Measurements from ENCODE around the gene STX16.

STX16 gene

GRCh38 chr20:58655328-58656107 lies 4.4 kb downstream of the STX16 start:
- DNase-seq (ENCODE audit: low read depth) = no peak

DNA sequence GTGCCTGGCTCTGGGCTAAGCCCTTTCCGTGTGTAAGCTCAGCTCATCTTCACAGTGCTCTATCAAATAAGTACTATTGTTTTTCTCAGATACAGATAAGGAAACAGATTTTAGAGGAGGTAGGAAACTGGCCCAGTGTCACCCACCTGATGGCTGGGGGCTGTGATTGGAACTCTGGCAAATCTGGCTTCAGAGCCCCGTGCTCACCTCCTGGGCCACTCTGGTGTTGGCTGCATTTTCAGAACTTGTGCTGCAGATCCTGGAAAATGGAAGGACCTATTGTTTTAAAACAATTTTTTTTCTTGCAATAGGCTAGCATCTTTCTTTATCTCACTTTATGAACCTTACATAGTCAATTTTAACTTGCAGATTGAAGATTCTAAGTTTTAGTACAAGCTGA lies 5.7 kb downstream of the STX16 start:
- DNase-seq (ENCODE audit: low read depth) = no peak

DNA sequence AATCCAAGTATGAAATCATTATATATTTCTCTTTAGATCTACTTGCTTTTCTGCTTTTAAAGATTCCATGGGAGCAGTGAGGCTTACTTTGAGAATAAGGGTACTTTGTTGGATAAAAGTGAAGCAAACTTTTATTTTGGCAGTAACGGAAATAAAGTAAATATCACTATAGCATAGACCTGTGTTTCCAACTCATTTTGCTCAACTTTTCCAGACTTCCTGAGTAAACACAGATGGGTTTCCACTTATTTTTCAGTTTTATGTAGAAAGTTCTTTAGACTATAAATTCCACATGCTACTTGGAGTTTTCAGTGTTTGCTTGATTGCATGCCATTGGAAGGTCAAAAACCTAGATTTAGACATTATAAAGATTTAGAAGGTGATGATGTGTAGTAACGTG lies 6.2 kb downstream of the STX16 start:
- DNase-seq (ENCODE audit: low read depth) = no peak

DNA sequence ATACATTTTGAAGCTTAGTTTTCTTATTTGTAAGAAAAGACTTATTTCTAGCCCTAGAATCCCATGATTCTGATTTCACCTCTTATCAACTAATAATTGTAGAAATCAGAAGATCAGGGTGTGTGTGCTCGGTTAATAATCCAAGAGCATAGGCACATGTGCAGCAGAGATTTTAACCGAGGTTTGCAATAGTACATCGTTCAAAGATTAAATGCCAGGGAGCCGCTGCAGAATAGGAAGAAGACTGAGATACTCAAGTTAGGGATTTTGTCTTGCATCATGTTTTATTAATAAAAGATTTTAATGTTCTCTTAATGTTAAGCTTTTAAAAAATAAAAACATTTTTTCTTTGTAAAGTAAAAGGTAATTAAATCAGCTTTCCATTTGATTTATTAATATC lies 6.9 kb downstream of the STX16 start:
- DNase-seq (ENCODE audit: low read depth) = no peak

DNA sequence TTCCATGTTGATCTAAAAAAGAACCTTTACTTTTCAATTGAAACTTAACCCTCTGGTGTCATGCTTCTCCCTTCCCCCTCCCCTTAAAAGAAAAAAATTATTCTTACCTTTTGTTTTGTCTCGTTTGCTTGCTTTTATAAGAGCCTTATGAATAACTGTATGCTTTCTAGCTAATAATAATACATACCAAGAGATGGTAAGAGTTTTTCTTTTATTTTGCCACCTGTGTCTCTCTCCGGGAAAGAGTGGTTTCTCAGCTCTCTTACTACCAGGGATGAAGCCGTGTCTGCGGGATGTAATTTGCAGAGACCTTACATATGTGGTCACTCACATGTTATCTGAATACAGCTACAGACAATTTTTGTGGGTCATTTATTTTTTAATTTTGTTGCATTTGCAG lies 7.7 kb downstream of the STX16 start:
- no peak for DNase-seq (ENCODE audit: low read depth)

DNA sequence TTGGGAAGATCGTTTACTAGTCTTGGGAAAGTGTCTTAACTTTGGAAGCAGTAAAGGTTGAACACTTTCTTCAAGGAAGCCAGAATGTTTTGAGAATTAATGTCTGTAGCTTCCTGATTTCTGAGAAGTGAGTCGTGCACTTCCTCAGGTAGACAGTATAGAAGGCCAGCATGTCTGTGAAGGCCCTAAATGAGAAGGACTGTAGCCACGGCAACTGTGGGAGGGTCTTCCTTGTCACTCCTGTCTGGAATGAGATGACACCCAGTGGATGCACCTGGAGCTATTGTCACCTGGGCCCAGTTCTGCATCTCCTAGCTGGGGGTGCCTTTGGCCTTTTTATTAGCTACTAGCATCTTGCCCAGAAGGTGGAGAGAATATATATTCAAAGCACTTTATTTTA lies 8.8 kb downstream of the STX16 start:
- DNase-seq (ENCODE audit: low read depth) = no peak

DNA sequence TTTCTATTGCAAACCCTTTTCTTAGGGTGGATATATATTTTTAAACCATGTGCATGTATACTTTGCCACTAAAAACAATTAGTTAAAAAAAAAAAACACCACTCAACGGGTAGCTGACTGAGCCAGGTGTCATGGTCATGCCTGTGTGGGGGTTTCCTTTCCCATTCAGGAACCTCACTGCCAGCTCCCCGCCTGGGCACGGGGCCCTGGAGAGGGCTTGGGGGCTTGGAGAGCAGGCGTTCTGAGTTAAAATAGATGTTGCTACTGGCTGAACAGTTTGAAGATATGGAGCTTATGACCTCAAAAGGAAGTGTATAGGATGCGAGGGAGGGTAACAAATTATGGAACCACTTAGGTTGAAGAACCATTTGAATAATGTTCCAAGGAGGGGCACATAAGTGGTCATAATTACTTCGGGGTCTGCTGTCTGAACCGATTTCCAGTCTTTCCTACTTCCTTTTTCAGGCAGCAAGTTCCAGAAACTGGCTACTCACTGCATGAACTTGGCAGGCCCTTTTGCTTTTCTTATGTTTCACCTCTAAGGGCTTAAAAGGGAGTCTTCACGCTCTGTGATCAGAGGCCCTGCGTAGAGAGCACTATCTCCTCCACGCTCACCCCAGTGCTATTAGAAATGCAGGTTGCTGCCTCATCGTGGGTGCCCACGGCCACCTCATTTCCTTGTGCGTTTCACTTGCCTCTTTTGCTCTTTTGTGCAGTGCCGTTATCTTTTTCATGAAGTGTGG lies 9.9 kb downstream of the STX16 start:
- peak; percentile 33 for DNase-seq (ENCODE audit: low read depth)

DNA sequence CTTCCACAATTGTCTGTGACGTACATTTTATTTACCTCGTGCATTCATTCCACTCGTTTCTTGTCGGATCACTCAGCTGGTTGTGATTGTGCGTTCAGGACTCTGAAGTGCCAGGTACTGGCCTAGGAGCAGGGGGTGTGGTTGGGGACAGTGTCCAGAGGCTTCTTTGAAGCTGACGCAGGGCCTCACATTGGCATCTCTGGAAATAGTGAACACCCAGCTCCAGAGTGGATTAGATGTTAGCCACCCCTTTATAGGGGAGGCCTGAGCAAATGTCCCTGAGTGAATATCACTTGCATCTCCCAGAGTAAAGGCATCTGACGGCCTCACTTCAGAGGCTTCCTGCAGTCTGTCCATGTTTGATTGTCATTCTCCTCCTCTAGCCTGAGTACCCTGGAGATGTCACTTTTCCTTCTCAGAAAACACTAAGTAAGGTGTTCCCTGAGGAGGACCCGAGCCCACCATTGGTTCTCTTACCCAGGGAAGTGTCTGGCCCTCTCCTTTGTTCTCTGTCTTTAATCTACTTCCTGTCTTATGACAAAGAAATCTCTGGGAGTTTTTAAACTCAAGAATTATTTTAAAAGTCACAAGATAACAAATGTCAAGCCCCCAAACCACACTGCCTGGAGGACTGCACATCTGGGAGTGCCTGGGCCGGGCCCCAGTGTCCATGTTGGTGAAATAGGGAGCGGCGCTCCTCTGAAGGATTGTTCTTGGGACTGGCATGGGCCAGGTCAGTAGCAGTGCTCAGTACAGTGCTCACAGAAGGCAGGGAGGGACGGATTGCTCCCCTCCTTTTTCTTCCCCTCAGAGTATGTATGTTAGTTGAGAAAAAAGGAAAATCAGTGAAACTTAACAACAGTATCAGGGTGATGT lies 10.8 kb downstream of the STX16 start:
- DNase-seq (ENCODE audit: low read depth) = no peak

GRCh38 chr20:58664331-58664730 lies 13.2 kb downstream of the STX16 start:
- no peak for DNase-seq (ENCODE audit: low read depth)

DNA sequence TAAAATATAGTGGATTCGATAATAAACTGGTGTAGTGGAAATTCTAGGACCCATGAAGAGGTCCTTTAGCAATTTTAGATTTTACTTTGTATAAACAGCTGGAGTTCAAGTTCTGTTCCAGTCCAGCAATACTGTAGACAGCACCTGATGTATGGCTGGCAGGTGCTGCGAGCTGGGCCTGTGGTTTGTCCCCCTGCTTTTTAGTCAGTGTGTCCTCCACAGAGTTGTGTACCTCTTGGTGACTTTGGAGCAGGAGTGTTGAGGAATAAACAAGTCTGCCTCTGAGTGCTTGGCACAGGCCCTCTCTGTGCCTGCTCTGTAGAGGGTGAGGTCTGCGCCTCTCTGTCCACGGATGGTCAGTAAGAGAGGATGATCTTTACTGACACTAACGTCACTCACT lies 13.8 kb downstream of the STX16 start:
- no peak for DNase-seq (ENCODE audit: low read depth)

DNA sequence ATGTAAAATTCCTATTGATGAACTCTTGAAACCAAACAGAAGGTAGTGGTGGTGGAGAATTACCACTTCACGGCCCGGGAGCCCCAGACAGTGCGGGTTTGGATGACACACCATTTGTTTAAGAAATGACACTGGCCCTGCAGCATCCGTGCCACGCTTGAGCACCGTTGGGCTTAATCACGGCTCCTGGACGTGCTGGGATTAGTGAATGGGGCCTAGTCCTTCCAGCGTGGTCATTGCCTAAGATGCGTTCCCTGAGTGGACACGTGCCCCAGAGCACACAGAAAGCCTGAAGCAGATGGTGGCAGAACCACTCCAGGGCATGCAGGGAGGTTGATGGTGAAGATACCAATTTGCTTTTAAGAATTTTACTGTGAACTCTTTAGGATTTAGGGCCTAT lies 14.5 kb downstream of the STX16 start:
- DNase-seq (ENCODE audit: low read depth) = no peak

DNA sequence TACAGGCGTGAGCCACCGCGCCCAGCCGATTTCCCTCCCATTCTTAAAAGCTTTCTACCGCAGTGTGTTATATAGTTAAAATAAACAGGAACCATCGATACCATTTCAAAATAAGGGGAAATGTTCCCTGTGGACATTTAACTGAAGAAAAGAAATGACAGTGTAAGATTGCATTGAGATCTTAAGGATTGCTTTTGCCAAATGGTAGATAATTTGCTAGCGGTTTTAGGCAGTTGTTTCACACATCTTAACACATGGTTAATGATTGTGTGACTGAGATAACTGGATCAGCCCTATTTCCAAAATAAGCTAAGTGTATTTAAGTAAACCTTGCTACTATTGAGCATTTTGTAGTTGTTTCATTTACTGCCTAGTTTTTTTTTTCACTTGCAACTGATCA lies 15.6 kb downstream of the STX16 start:
- no peak for DNase-seq (ENCODE audit: low read depth)

GRCh38 chr20:58667975-58668374 lies 16.9 kb downstream of the STX16 start:
- no peak for DNase-seq (ENCODE audit: low read depth)

- no peak for DNase-seq (ENCODE audit: low read depth)
Observed at GRCh38 chr20:58668901-58669286, 17.8 kb downstream of the STX16 start.

DNA sequence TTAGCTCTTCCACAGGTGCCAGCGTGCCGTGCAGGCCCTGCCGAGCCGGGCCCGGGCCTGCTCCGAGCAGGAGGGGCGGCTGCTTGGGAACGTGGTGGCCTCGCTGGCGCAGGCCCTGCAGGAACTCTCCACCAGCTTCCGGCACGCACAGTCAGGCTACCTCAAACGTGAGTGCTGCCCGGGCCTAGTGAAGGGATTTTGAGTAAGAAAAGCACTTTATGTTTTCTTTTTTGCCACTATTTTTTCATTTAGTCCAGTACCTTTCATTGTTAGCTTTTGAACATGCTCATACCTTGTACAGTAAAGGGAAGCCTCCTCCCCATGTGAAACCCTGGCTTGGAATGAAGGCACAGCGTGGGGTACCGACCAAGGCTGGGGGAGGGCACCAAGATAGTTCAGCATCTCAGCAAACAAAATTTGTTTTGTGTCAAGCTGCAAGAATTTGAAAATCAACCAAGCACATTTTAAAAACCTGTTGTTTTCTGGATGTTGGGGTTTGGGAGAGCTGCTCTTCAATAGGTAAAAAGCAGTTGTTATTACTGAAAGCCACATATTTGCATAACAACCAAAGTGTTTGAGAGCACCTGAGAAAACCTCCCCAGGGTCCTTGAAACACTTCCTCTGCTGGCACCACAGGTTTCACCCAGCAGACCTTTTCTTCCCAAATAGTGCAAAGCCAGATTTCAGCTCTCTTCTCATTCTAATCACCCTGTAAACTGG lies 18.4 kb downstream of the STX16 start:
- no peak for DNase-seq (ENCODE audit: low read depth)

GRCh38 chr20:58670102-58670501 lies 19.0 kb downstream of the STX16 start:
- DNase-seq (ENCODE audit: low read depth) = no peak

- no peak for DNase-seq (ENCODE audit: low read depth)
Observed at GRCh38 chr20:58670659-58671058, 19.6 kb downstream of the STX16 start.

- no peak for DNase-seq (ENCODE audit: low read depth)
Observed at GRCh38 chr20:58673119-58673518, 22.0 kb downstream of the STX16 start.

DNA sequence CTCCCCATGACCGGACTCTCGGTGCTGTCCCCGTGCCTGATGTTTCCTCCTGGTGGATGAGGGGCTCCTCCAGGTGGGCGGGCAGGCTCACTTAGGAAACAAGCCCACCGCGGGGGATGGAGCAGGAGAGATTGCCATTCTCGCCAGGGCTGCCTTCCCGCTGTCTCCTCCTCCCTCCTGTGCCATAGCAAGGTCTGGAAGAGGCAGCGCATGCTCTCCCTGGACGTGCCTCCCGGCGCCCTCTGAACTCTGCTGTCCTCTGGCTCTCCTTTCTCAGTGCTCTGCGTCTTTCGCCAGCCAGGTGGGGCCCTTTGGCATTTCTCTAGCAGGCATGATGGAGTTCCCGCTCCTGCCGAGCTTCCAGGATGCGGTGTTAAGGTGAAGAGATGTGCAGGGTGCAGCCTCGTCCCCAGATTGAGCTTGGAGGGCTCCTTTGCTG lies 24.1 kb downstream of the STX16 start:
- DNase-seq (ENCODE audit: low read depth) = no peak

- DNase-seq (ENCODE audit: low read depth) = no peak
Observed at GRCh38 chr20:58675641-58676040, 24.6 kb downstream of the STX16 start.

- DNase-seq (ENCODE audit: low read depth) = no peak
Observed at GRCh38 chr20:58676161-58676560, 25.1 kb downstream of the STX16 start.

- no peak for DNase-seq (ENCODE audit: low read depth)
Observed at GRCh38 chr20:58677079-58677604, 26.1 kb downstream of the STX16 start.
